Tibial nerve (tissue), 4 donors: ENCODE measurements around the gene BCL6.
A peak's percentile ranks its signal among the peaks of the same experiment; 100 is the strongest.

Source experiments
- CTCF ChIP-seq, 5 experiments: fragments of 200-600 bp in 3 of 5; fragments of 450-650 bp in 2 of 5; sonication (generic) in 3 of 5; IDR thresholded peaks; one replicate each; pipeline ENCODE4 v1.5.1; 2016 to 2019; ENCODE audit warnings: antibody characterized with exemption in 5 of 5, mild to moderate bottlenecking in 3 of 5, moderate library complexity in 2 of 5
- EP300 ChIP-seq, 2 donors: sonication (generic); formaldehyde crosslinking; IDR thresholded peaks; one replicate each; pipeline ENCODE4 v1.6.1; 2017; ENCODE audit warnings: antibody characterized with exemption in 2 of 2, mild to moderate bottlenecking in 1 of 2

GRCh38 chr3:187721055-187721454, 24.2 kb downstream of the BCL6 start:
- TF ChIP-seq CTCF (IDR thresholded peaks at IDR 0.05) (no peak), EP300 (IDR thresholded peaks at IDR 0.05) (peak in 1 of 2 donors; percentile 10)
